Measurements from ENCODE around the gene PABPC1L2B.
"Not testable (repeated sequence)": the region's sequence is repeated elsewhere in the genome, so short reads cannot be mapped to it uniquely, and the experiment has no call there.

DNA sequence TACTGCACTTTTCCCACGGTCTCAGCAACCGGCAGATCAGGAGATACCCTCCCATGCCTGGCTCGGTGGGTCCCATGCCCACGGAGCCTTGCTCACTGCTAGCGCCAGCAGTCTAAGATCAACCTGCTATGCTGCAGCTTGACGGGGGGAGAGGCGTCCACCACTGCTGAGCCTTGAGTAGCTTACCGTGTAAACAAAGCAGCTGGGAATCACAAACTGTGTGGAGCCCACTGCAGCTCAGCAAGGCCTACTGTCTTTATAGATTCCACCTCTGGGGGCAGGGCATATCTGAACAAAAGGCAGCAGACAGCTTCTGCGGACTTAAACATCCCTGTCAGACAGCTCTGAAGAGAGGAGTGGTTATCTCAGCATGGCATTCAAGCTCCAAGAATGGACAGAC is 42.8 kb upstream of the PABPC1L2B start:
- TF ChIP-seq POLR2A (IDR thresholded peaks at IDR 0.05), result not testable (repeated sequence)
- TF ChIP-seq, protein P1, sequence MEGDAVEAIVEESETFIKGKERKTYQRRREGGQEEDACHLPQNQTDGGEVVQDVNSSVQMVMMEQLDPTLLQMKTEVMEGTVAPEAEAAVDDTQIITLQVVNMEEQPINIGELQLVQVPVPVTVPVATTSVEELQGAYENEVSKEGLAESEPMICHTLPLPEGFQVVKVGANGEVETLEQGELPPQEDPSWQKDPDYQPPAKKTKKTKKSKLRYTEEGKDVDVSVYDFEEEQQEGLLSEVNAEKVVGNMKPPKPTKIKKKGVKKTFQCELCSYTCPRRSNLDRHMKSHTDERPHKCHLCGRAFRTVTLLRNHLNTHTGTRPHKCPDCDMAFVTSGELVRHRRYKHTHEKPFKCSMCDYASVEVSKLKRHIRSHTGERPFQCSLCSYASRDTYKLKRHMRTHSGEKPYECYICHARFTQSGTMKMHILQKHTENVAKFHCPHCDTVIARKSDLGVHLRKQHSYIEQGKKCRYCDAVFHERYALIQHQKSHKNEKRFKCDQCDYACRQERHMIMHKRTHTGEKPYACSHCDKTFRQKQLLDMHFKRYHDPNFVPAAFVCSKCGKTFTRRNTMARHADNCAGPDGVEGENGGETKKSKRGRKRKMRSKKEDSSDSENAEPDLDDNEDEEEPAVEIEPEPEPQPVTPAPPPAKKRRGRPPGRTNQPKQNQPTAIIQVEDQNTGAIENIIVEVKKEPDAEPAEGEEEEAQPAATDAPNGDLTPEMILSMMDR (IDR thresholded peaks at IDR 0.05), result not testable (repeated sequence)
